ENCODE measurements around the gene ZNF507. TPM values are rescaled to one million over a fixed set of nuclear protein-coding genes. Genes with fewer than 3 reads are reported as not detected.

ZNF507 gene
- total and polyA plus RNA-seq, 4 donors: 4.0 to 29.8 (median 9.8) TPM

DNA sequence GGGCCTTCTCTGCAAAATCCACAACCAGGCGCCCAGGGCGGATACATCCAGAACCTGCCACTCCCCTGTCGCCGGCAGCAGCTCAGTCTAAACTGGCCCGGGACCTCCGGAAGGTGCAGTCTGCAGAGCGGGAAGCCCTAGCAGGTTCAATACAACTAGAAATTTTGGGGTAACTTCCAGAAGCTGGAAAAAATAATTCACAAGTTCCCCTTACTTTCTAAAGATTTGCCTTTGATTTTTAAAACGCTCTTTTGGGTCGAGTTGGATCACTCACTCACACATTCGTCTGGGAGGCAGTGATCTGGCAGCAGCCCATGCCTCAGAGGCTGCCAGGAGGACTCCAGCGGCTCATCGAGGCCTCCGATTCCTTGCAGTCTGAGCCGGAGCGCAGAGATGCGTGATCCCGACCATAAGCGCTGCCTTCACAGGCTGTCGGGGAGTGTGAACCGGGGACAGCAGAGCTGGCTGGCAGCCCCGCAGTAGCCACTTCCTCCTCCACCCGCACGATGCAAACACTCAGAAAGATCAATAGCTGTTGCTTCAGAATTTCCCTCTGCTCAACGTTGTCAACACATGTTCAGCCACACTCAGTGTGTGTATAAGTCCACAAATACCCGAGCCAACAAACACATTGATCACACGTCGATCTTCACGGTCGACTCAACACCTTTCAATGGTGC, 35.6 kb upstream of the ZNF507 start:
- Histone ChIP-seq H3K27ac (ENCODE audit: low read depth in 1 of 2, low read length in 1 of 2) (no peak overlapping the region), H3K9me3 (ENCODE audit: control insufficient read depth in 4 of 4, insufficient read depth in 3 of 4, low read length in 3 of 4) (peaks cover 0 to 5% (median 0%) of the 10 kb centered on the region in 4 donors), H3K4me3 (no peak overlapping the region), H3K36me3 (ENCODE audit: control insufficient read depth in 4 of 4, insufficient read depth in 4 of 4, low read length in 4 of 4) (no peaks in the 10 kb centered on the region), H3K27me3 (ENCODE audit: control insufficient read depth in 3 of 3, insufficient read depth in 3 of 3, low read length in 2 of 3) (no peaks in the 10 kb centered on the region), H3K9ac (ENCODE audit: insufficient read depth in 1 of 2, low read length in 2 of 2) (no peak overlapping the region), H3K4me1 (ENCODE audit: control insufficient read depth in 5 of 5, insufficient read depth in 5 of 5, low read length in 5 of 5) (peaks cover 0 to 20% (median 0%) of the 10 kb centered on the region in 5 donors)
- ATAC-seq (ENCODE audit: insufficient read depth, low FRiP score): no peak
- peak; percentile 69 to 84 (median 75) for DNase-seq
- TF ChIP-seq, protein P1, sequence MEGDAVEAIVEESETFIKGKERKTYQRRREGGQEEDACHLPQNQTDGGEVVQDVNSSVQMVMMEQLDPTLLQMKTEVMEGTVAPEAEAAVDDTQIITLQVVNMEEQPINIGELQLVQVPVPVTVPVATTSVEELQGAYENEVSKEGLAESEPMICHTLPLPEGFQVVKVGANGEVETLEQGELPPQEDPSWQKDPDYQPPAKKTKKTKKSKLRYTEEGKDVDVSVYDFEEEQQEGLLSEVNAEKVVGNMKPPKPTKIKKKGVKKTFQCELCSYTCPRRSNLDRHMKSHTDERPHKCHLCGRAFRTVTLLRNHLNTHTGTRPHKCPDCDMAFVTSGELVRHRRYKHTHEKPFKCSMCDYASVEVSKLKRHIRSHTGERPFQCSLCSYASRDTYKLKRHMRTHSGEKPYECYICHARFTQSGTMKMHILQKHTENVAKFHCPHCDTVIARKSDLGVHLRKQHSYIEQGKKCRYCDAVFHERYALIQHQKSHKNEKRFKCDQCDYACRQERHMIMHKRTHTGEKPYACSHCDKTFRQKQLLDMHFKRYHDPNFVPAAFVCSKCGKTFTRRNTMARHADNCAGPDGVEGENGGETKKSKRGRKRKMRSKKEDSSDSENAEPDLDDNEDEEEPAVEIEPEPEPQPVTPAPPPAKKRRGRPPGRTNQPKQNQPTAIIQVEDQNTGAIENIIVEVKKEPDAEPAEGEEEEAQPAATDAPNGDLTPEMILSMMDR (IDR thresholded peaks at IDR 0.05; ENCODE audit: control extremely low read depth, extremely low read depth): no peak
- 59 to 72% methylated on average over 29 of the region's 29 CpGs for WGBS, 2 donors

DNA sequence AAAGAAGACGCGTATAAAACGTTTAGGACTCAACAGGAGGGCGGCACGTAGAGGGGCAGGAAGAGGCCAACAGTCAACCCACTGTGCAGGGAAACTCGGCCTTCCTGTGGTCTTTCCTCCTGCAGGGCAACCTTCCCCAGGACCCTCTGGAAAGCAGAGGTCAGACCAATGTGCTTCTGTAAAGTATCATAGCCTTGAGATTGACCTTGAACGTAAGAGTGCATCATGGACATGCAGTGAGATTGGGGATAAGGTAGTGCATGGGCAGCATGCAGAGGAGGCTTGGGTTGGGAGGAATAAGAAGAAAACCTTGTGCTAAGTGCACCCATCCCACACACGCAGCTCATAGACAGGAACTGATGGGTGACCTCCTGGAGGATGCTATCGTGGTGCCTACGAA, 34.0 kb upstream of the ZNF507 start:
- TF ChIP-seq, protein P1 (IDR thresholded peaks at IDR 0.05; ENCODE audit: control extremely low read depth, extremely low read depth): no peak
- Histone ChIP-seq H3K27ac (ENCODE audit: low read depth in 1 of 2, low read length in 1 of 2) (no peak overlapping the region), H3K36me3 (ENCODE audit: control insufficient read depth in 4 of 4, insufficient read depth in 4 of 4, low read length in 4 of 4) (no peaks in the 10 kb centered on the region), H3K9ac (ENCODE audit: insufficient read depth in 1 of 2, low read length in 2 of 2) (no peak overlapping the region), H3K4me1 (ENCODE audit: control insufficient read depth in 5 of 5, insufficient read depth in 5 of 5, low read length in 5 of 5) (peaks cover 0 to 20% (median 0%) of the 10 kb centered on the region in 5 donors), H3K27me3 (ENCODE audit: control insufficient read depth in 3 of 3, insufficient read depth in 3 of 3, low read length in 2 of 3) (no peaks in the 10 kb centered on the region), H3K9me3 (ENCODE audit: control insufficient read depth in 4 of 4, insufficient read depth in 3 of 4, low read length in 3 of 4) (peaks cover 0 to 5% (median 0%) of the 10 kb centered on the region in 4 donors), H3K4me3 (no peak overlapping the region)
- WGBS, 2 donors: 87 to 89% methylated on average over 10 of the region's 10 CpGs
- no peak for ATAC-seq (ENCODE audit: insufficient read depth, low FRiP score)
- DNase-seq: no peak

DNA sequence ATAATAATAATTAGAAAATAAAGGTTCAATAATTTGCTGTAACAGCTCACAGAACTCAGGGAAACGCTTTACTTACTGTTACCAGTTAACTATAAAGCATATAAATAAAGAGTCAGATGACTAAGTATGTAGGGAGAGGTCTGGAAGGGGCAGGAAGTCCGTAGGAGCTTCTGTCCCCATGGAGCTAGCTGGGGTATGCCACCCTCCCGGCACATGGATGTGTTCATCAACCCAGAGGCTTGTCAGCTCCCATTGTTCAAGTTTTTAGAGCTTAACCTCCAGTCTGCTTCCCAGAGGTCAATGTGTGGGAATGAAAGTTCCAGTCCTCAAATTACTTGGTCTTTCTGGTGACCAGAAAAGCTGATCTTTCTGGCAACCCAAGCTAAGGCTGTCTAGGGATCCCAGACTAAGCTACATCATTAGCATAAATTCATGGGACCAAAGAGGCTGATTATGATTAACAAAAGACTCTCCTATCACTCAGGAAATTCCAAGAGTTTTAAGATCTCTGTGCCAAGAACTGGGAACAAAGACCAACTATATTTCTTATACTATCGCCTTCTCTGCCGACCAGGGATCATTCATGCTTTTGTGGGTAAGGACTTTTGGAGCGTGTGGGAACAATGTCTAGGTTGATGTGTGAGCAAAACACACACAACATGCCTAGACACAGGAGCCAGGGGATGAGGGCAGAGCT, 31.7 kb upstream of the ZNF507 start:
- H3K27me3 ChIP-seq (ENCODE audit: control insufficient read depth in 3 of 3, insufficient read depth in 3 of 3, low read length in 2 of 3): no peaks in the 10 kb centered on the region
- ATAC-seq (ENCODE audit: insufficient read depth, low FRiP score) (no peak), DNase-seq (peak in 2 of 3 donors; percentile 33 to 54)
- H3K36me3 ChIP-seq (ENCODE audit: control insufficient read depth in 4 of 4, insufficient read depth in 4 of 4, low read length in 4 of 4): no peaks in the 10 kb centered on the region
- H3K9me3 ChIP-seq (ENCODE audit: control insufficient read depth in 4 of 4, insufficient read depth in 3 of 4, low read length in 3 of 4): peaks cover 0 to 5% (median 0%) of the 10 kb centered on the region in 4 donors
- H3K9ac ChIP-seq (ENCODE audit: insufficient read depth in 1 of 2, low read length in 2 of 2): no peak overlapping the region
- no peak overlapping the region for H3K4me3 ChIP-seq
- WGBS, 2 donors: 48 to 69% methylated on average over 6 of the region's 6 CpGs
- H3K4me1 ChIP-seq (ENCODE audit: control insufficient read depth in 5 of 5, insufficient read depth in 5 of 5, low read length in 5 of 5): peaks cover 0 to 20% (median 0%) of the 10 kb centered on the region in 5 donors
- TF ChIP-seq, protein P1 (IDR thresholded peaks at IDR 0.05; ENCODE audit: control extremely low read depth, extremely low read depth): no peak
- no peak overlapping the region for H3K27ac ChIP-seq (ENCODE audit: low read depth in 1 of 2, low read length in 1 of 2)

All from lung (tissue), 12 donors.